Activated naive CD4-positive, alpha-beta T cell treated with anti-CD3 and anti-CD28 coated beads, Interleukin-2, amount 10 ng/mL, durations not matched to agents 7 days and 5 days (primary cell): Measurements from ENCODE around the gene SMARCA2.
A peak's percentile ranks its signal among the peaks of the same experiment; 100 is the strongest.

Source experiments
- CTCF ChIA-PET: fragments of 350-600 bp; sonication (Branson Sonifier 250); formaldehyde crosslinking; loops from one replicate; lab custom pipeline; 2021; ENCODE audit warnings: antibody characterized with exemption; lab: Charles Lee
- DNase-seq: peaks from one replicate; pipeline ENCODE4 v3.0.0-alpha.2; 2020
- H3K27ac Mint-ChIP-seq: one replicate; pipeline ENCODE4 v1.8.0; 2021; ENCODE audit warnings: mild to moderate bottlenecking, moderate library complexity, mixed read lengths
- H3K27me3 Mint-ChIP-seq: one replicate; pipeline ENCODE4 v1.8.0; 2021; ENCODE audit warnings: mild to moderate bottlenecking, mixed read lengths
- H3K36me3 Mint-ChIP-seq: one replicate; pipeline ENCODE4 v1.8.0; 2021; ENCODE audit warnings: mixed read lengths
- H3K4me1 Mint-ChIP-seq: one replicate; pipeline ENCODE4 v1.8.0; 2021; ENCODE audit warnings: mixed read lengths
- H3K4me3 Mint-ChIP-seq: one replicate; pipeline ENCODE4 v1.8.0; 2021; ENCODE audit warnings: mild to moderate bottlenecking, moderate library complexity, mixed read lengths
- H3K9me3 Mint-ChIP-seq: one replicate; pipeline ENCODE4 v1.8.0; 2021; ENCODE audit warnings: mixed read lengths

The SMARCA2 gene

DNA sequence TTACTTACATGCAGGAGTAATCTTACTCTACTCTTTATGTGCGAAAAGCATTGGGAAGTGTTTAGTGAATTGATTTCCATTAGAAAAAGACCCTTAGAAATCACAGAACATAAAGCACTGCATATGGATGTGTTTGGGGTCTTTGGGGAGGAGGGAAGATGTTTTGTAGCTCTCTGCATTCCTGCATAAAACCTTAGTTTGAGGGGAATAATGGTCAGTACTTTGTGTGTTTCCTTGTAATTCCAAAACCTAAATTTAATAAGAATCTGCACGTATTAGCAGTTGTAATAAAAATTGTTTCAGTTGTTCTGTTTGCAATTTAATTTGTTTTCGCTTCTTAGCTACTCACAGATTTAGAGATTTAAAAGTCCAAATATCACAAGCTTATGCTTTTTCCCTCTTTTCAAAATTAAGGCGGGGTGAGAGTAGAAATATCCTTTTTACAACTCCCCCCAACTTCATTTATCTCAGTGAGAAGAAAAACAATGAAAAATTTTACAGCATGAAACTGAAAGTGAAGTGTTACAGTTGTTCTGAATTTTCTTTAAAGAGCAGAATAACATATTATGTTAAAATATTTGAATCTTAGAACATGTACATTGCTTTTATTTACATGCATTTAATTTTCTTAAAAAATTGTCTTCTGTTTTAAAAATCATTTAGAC is 143.8 kb downstream of the SMARCA2 start:
- no peak for DNase-seq
- Mint-ChIP-seq H3K27me3 (no peaks in the 10 kb centered on the region), H3K4me3 (peak overlapping the region; percentile 76), H3K4me1 (peaks cover 45% of the 10 kb centered on the region), H3K36me3 (peaks cover 32% of the 10 kb centered on the region), H3K9me3 (no peaks in the 10 kb centered on the region), H3K27ac (peak overlapping the region; percentile 69)
- CTCF ChIA-PET = no interaction called here

DNA sequence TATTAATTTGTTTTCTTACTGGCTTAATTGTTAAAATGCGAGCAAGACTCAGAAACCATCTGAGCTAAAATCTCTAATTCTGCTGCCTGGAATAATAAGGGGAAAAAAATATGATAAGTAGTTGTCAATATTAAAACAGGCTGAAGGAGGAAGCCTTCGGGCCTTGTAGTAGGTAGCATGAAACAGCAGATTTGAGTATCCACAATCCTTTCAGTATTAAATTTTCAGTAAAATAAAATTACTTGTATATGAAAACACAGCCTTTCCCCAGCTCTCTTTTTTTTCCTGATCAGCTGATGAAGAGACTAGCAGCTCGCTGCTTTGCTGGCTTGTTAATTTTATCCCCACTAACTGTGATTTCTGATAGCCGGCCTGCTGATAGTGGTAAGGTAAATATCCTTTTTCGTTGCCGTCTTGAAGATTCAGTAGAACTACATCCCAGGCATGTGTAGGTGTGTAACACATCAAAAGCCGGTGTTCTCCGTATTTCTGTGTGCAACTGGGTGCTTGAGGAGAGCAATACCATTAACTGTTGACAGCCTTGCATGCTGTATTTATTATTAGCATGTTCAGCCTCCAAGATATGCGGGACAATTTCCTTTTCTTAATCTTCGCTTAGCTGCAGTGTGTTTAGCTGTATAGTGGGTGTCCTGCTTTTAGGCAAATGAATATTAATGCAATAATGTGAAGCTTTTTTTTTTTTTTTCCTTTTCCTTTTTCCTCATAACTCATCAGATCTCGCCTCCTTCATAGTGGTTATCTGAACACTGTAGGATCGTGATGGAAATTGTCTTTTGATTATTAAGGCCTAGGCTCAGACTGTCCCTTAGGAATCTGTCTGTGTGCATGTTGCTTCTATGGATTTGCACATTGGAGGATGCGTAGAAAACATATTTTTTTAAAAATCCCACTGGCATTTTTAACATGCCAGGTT is 144.6 kb downstream of the SMARCA2 start:
- no peaks in the 10 kb centered on the region for H3K27me3 Mint-ChIP-seq
- H3K4me1 Mint-ChIP-seq = peaks cover 52% of the 10 kb centered on the region
- H3K36me3 Mint-ChIP-seq = peaks cover 37% of the 10 kb centered on the region
- CTCF ChIA-PET = interaction anchor here (0.6 kb wide), 1 partner anchor 105 kb away, joined by 4 read pairs; no protein-coding TSS in a partner anchor
- H3K9me3 Mint-ChIP-seq = no peaks in the 10 kb centered on the region
- DNase-seq = no peak
- H3K4me3 Mint-ChIP-seq = peak overlapping the region; percentile 36
- H3K27ac Mint-ChIP-seq = peak overlapping the region; percentile 80

DNA sequence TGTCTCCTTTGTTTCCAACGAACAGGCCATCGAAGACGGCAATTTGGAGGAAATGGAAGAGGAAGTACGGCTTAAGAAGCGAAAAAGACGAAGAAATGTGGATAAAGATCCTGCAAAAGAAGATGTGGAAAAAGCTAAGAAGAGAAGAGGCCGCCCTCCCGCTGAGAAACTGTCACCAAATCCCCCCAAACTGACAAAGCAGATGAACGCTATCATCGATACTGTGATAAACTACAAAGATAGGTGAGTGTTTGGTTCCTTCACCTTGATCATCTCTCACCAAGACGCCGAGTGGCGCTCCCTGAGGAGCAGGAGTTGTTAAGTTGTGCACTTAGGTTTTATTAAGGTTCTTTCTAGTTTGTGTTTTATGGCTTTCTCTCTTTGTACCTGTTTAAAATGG is 146.5 kb downstream of the SMARCA2 start:
- Mint-ChIP-seq H3K27ac (no peak overlapping the region), H3K4me3 (no peak overlapping the region), H3K36me3 (peaks cover 44% of the 10 kb centered on the region), H3K9me3 (no peaks in the 10 kb centered on the region), H3K4me1 (peaks cover 48% of the 10 kb centered on the region), H3K27me3 (no peaks in the 10 kb centered on the region)
- DNase-seq = no peak
- CTCF ChIA-PET = no interaction called here

DNA sequence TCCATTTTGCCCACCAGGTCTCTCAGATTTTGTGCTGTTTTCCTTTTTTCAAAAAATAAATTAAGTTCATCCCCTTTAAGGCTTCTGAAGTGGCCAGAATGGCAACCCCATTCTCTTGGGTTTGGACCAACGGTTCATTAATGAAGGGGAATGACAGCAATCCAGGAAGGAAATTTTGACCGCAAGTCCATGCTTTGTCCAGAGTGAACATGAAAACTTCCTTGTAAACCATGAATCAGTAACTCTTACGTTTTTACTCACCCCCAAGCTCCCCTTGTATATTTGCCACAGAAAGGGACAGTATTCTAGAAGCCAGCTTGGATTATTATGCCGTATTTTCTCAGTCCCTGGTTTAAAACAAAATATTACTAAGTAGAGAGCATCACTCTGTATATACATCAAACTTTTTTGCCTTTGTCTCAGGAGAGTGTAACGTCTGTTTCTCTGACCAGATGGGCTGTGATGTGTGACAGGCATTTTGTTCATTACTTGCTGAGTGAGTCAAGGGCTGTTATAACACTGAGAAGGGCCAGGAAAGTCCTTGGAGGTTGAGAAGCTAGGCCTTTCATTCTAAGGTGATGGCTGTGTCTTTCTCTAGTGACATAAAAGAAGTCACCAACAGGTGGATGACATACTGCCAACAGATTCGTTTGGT is 148.2 kb downstream of the SMARCA2 start:
- H3K27ac Mint-ChIP-seq = no peak overlapping the region
- H3K27me3 Mint-ChIP-seq = no peaks in the 10 kb centered on the region
- H3K4me1 Mint-ChIP-seq = peaks cover 31% of the 10 kb centered on the region
- CTCF ChIA-PET = interaction anchor here (1.8 kb wide), 1 partner anchor 18 kb away, joined by 4 read pairs; no protein-coding TSS in a partner anchor
- H3K36me3 Mint-ChIP-seq = peaks cover 52% of the 10 kb centered on the region
- no peak overlapping the region for H3K4me3 Mint-ChIP-seq
- no peak for DNase-seq
- H3K9me3 Mint-ChIP-seq = no peaks in the 10 kb centered on the region

DNA sequence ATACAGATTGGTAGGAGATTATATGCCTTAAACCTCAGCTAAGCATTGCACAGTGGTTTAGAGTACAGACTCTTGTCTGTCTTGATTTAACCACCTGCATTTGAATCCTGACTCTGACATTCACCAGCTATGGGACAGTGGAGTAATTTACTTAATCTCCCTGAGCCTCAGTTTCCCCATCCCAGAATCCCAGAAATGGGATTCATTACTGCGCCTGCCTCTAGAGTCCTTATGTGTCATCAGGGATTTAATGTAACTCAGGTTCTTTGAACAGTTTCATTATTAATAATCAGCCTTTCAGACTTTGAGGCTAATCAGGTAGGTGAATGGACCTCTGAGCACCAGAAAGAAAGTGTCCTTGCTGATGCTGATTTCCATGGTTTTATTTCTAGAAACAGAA is 149.1 kb downstream of the SMARCA2 start:
- Mint-ChIP-seq H3K27ac (no peak overlapping the region), H3K36me3 (peaks cover 61% of the 10 kb centered on the region), H3K4me3 (no peak overlapping the region), H3K9me3 (no peaks in the 10 kb centered on the region), H3K4me1 (peaks cover 23% of the 10 kb centered on the region), H3K27me3 (no peaks in the 10 kb centered on the region)
- no peak for DNase-seq
- CTCF ChIA-PET = no interaction called here

DNA sequence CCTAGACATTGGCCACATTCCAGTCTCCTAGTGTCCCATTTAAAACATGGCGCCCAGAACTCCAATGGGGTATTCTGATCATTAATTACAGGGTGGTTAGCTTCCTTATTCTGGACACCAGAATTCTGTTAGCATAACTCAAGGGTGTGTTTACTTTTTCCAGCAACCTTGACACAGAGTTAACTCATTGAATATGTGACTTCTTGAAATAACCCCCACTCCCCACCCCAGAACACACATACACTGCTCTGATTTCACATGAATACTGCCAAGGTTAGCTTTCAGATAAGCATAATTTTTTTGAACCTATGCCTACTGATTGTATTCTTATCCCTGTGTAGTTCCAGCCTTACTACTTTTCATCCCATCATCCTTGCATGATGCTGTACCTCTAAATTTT is 151.1 kb downstream of the SMARCA2 start:
- CTCF ChIA-PET = interaction anchor here (2.5 kb wide), 1 partner anchor 15 kb away, joined by 9 read pairs; no protein-coding TSS in a partner anchor
- Mint-ChIP-seq H3K9me3 (no peaks in the 10 kb centered on the region), H3K4me3 (no peak overlapping the region), H3K4me1 (peaks cover 11% of the 10 kb centered on the region), H3K36me3 (peaks cover 74% of the 10 kb centered on the region), H3K27me3 (no peaks in the 10 kb centered on the region), H3K27ac (no peak overlapping the region)
- no peak for DNase-seq

DNA sequence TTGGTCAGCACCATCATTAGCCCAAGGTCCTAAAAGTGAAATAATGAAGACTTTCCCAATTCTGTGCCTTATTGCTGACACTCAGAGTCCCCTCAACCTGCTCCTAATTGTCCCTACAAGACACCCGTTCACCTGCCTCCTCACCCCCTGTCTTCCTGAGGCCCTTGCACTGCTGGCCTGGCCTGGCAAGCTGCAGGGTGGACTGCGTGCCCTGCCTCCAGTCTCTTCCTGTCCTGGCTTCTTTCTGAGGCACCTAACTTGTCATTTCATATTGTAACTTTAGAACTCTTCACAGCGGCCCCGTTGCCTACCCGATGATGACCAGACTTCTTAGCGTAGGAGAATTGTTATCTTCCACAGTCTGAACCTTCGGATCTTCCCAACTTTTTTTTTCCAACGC is 153.9 kb downstream of the SMARCA2 start:
- Mint-ChIP-seq H3K4me1 (peaks cover 5% of the 10 kb centered on the region), H3K9me3 (no peaks in the 10 kb centered on the region), H3K27me3 (no peaks in the 10 kb centered on the region), H3K27ac (no peak overlapping the region), H3K36me3 (peaks cover 75% of the 10 kb centered on the region), H3K4me3 (no peak overlapping the region)
- CTCF ChIA-PET = no interaction called here
- DNase-seq = no peak

DNA sequence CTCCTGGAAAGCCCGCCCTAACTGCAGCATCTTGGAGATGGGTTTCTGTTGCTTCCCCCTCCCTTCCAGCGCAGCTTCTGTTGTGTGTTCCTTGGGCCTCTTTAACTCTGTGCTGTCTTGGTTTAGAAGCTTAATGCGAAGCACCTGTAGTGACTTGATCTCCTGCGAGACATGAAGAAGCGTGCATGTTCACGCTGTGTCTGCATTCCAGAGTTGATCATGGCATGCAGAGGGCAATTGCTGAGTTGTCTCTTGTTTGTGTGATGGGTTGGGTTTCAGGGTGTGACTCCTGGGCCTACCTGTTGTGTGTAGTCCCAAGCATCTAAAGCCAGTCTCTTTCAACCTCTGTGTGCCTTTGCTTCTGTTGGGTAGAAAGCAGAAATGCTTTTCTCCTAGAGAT is 155.6 kb downstream of the SMARCA2 start:
- DNase-seq = no peak
- H3K27ac Mint-ChIP-seq = no peak overlapping the region
- no peaks in the 10 kb centered on the region for H3K9me3 Mint-ChIP-seq
- no peaks in the 10 kb centered on the region for H3K27me3 Mint-ChIP-seq
- peaks cover 3% of the 10 kb centered on the region for H3K4me1 Mint-ChIP-seq
- H3K4me3 Mint-ChIP-seq = no peak overlapping the region
- H3K36me3 Mint-ChIP-seq = peaks cover 76% of the 10 kb centered on the region
- CTCF ChIA-PET = interaction anchor here (3.0 kb wide), 1 partner anchor 11 kb away, joined by 11 read pairs; no protein-coding TSS in a partner anchor

DNA sequence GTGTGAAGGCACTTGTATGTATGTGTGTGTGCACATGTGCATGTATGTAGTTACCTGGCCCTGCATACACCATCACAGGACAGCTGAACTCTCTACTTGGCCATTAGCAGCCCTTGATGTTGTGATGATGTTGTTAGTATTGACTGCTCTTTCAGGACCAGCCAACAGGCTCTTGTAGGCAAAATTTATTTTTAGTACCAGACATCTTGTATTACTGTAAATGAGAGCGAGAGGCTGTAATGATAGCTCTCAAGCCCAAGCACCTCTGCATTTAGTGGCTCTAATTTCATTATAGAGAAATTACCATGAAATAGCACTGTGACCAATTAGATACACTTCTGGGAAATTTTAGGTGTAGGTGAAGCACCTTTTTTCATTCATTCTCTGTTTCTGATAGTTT is 158.0 kb downstream of the SMARCA2 start:
- H3K9me3 Mint-ChIP-seq = no peaks in the 10 kb centered on the region
- H3K27me3 Mint-ChIP-seq = no peaks in the 10 kb centered on the region
- H3K27ac Mint-ChIP-seq = no peak overlapping the region
- peaks cover 61% of the 10 kb centered on the region for H3K36me3 Mint-ChIP-seq
- DNase-seq = no peak
- H3K4me3 Mint-ChIP-seq = no peak overlapping the region
- CTCF ChIA-PET = interaction anchor here (1.7 kb wide), 1 partner anchor 41 kb away, joined by 4 read pairs; no protein-coding TSS in a partner anchor
- H3K4me1 Mint-ChIP-seq = peaks cover 3% of the 10 kb centered on the region

DNA sequence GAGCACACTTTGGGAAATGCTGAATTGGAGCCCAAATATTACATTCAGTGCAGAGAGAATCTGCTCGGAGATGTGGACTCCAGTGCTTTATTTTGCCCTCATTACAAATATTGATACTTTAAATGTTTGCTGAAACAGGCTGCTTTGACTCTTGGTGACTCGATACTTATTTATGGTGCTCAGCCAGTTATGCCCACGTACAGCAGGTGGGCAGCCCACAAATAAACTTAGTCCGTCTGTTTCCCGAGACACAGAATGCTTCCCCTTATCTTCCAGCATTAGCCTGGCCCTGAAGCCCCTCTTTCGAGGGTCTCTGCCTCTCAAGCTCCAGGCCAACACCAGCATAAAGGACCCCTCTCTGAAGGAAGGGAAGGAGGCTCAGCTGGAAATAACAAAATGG is 158.7 kb downstream of the SMARCA2 start:
- no peak for DNase-seq
- CTCF ChIA-PET = no interaction called here
- peaks cover 3% of the 10 kb centered on the region for H3K4me1 Mint-ChIP-seq
- no peak overlapping the region for H3K27ac Mint-ChIP-seq
- no peaks in the 10 kb centered on the region for H3K27me3 Mint-ChIP-seq
- no peak overlapping the region for H3K4me3 Mint-ChIP-seq
- peaks cover 55% of the 10 kb centered on the region for H3K36me3 Mint-ChIP-seq
- no peaks in the 10 kb centered on the region for H3K9me3 Mint-ChIP-seq

DNA sequence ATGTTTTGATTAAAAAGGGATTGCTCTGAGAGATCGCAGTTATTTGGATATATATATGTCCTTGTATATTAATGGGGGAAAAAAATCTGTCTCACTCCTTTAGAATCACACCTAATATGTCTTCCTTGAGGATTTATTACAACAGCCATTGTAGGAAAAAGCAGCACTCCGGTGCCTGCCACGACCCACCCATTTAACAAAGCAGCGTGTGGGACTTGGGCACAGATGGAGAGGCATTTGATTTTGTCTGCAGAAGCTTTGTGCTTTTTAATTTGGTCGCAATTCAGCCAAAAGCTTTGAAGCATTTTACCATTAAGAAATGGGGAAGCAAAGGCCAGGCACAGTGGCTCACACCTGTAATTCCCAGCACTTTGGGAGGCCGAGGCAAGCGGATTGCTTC is 159.2 kb downstream of the SMARCA2 start:
- Mint-ChIP-seq H3K27ac (no peak overlapping the region), H3K4me3 (no peak overlapping the region), H3K9me3 (no peaks in the 10 kb centered on the region), H3K36me3 (peaks cover 51% of the 10 kb centered on the region), H3K4me1 (peaks cover 3% of the 10 kb centered on the region), H3K27me3 (no peaks in the 10 kb centered on the region)
- DNase-seq = no peak
- CTCF ChIA-PET = no interaction called here

DNA sequence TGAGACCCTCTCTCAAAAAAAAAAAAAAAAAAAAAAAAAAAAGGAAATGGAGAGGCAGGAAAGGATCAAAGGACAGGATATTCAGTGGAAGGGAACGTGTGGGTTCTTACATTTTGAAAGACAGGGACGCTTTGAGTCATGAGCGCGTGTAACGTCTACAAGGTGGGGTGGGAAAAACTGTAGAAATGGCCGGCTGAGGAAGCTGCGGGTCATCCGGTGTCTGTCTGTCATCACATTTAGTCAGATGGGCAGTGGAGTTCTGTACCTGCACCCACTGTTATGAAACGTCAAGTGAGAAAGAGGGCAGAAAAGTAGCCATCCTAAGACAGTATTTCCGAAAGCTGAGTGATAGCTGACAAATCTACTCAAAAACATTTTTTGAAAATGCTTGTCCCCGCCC is 159.8 kb downstream of the SMARCA2 start:
- no peaks in the 10 kb centered on the region for H3K9me3 Mint-ChIP-seq
- H3K4me3 Mint-ChIP-seq = peak overlapping the region; percentile 23
- no peak overlapping the region for H3K27ac Mint-ChIP-seq
- H3K4me1 Mint-ChIP-seq = peaks cover 3% of the 10 kb centered on the region
- CTCF ChIA-PET = no interaction called here
- peaks cover 49% of the 10 kb centered on the region for H3K36me3 Mint-ChIP-seq
- H3K27me3 Mint-ChIP-seq = no peaks in the 10 kb centered on the region
- no peak for DNase-seq

DNA sequence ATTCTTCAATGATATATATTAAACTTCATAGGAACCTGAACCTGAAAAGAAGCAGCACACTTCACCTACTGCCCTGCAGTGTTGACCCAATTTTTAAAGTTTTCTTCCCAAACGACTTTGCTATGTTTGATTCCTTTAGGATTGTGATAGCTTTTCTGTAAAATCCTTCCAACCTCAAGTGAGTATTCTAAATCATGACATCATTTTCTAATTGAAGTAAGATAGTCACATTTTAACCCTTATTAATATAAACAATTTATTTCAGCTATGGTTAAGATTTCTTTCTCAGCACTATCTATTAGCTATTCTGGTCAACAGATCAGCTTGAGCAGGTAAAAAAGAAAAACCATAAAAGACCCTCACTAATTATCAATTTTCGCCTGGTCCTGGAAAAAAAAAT is 162.0 kb downstream of the SMARCA2 start:
- H3K9me3 Mint-ChIP-seq = no peaks in the 10 kb centered on the region
- CTCF ChIA-PET = interaction anchor here (1.2 to 1.4 kb wide), 2 partner anchors 43 to 45 kb away, joined by 4 read pairs; no protein-coding TSS in a partner anchor
- H3K36me3 Mint-ChIP-seq = peaks cover 31% of the 10 kb centered on the region
- DNase-seq = no peak
- no peak overlapping the region for H3K4me3 Mint-ChIP-seq
- no peak overlapping the region for H3K27ac Mint-ChIP-seq
- H3K27me3 Mint-ChIP-seq = no peaks in the 10 kb centered on the region
- peaks cover 3% of the 10 kb centered on the region for H3K4me1 Mint-ChIP-seq
